Activated T-cell treated with anti-CD3 and anti-CD28 coated beads, Interleukin-2, amount 50 U/mL, for 72 hours (primary cell): ENCODE measurements around the gene FOXA3. TPM values are rescaled to one million over a fixed set of nuclear protein-coding genes. Genes with fewer than 3 reads are reported as not detected.

Source experiments
- ATAC-seq, 2 donors: fragments of 150-1000 bp; cut with Tn5 transposase; replicated peaks in 1 of 2; 2 replicates each; pipeline ENCODE4 v1.10.0; 2021; ENCODE audit warnings: moderate library complexity in 2 of 2, mild to moderate bottlenecking in 1 of 2
- DNase-seq, 2 donors: peaks; one replicate each; pipeline ENCODE4 v3.0.0; 2021 to 2022; ENCODE audit warnings: mixed read lengths in 1 of 2
- H3K27ac Mint-ChIP-seq: one replicate; pipeline ENCODE4 v1.8.0; 2022; ENCODE audit warnings: mild to moderate bottlenecking, moderate library complexity, mixed read lengths
- H3K27me3 Mint-ChIP-seq: one replicate; pipeline ENCODE4 v1.8.0; 2022; ENCODE audit warnings: low read depth, mixed read lengths
- H3K36me3 Mint-ChIP-seq, 2 donors: one replicate each; pipeline ENCODE4 v1.8.0; 2022; ENCODE audit warnings: mixed read lengths in 2 of 2, mild to moderate bottlenecking in 1 of 2; ENCODE audit not compliant: insufficient read depth in 2 of 2
- H3K4me1 Mint-ChIP-seq: one replicate; pipeline ENCODE4 v1.8.0; 2022; ENCODE audit warnings: low read depth, mixed read lengths
- H3K4me3 Mint-ChIP-seq, 2 donors: one replicate each; pipeline ENCODE4 v1.8.0; 2022; ENCODE audit warnings: mild to moderate bottlenecking in 2 of 2, mixed read lengths in 2 of 2, moderate library complexity in 2 of 2
- H3K9me3 Mint-ChIP-seq, 2 donors: one replicate each; pipeline ENCODE4 v1.8.0; 2022; ENCODE audit warnings: mixed read lengths in 2 of 2
- total RNA-seq, 2 donors: library from RNA; stranded (reverse); gene quantifications; one replicate each; pipeline ENCODE4 v1.2.3, GENCODE V29; 2022

FOXA3 gene
- 1 to 10 TPM in 1 of 2 donors, under 1 TPM in 1; 0.88 to 1.6 TPM for total RNA-seq

DNA sequence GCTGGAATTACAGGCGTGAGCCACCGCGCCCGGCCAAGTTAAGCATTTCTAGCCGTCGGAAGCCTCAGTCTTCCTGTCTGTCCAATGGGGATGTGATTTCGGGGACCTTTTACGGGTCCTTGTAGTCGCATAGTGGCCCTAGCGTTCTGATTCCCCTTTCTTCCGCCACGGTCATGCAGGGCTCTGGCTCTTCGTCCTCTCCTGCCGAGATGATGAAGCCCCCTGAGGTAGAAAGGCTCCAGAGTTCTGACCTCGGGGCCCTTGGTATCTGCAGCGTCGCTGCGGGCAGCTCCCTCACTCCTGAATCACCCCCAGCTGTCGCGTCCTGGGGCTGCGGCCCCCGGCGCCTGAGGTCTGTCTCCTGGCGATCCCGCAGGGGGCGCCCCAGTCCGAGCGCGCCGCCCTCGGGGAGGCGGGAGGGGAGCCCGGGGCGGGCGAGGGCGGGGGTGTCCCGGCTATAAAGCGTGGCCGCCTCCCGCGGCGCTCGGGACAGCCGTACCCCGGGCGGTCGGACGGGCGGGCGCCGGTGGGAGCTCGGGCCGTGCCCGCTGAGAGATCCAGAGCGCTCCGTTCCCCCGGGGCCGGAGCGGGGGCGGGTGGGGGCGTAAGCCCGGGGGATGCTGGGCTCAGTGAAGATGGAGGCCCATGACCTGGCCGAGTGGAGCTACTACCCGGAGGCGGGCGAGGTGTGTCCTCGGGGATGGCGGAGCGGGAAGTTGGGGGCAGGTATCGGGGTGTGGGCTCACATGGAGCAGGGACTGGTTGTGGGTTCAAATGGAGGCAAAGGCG is at the start of gene FOXA3:
FOXA3 (plus strand) TSS at position 487 of the 789 bp plus-strand sequence; CDS start at position 618, 131 bp downstream.
- H3K4me3 Mint-ChIP-seq, result peak within 1 kb of the TSS; percentile 95 to 99
- DNase-seq (peak; percentile 79 to 84), ATAC-seq (peak; percentile 56 to 61)
- peaks cover 42% of the 10 kb centered on the region for H3K4me1 Mint-ChIP-seq
- peak within 1 kb of the TSS; percentile 90 for H3K27ac Mint-ChIP-seq
- H3K27me3 Mint-ChIP-seq, result peaks cover 25% of the 10 kb centered on the region
- no peaks in the 10 kb centered on the region for H3K9me3 Mint-ChIP-seq
- H3K36me3 Mint-ChIP-seq, result peaks cover 8 to 16% of the 10 kb centered on the region in 2 donors

DNA sequence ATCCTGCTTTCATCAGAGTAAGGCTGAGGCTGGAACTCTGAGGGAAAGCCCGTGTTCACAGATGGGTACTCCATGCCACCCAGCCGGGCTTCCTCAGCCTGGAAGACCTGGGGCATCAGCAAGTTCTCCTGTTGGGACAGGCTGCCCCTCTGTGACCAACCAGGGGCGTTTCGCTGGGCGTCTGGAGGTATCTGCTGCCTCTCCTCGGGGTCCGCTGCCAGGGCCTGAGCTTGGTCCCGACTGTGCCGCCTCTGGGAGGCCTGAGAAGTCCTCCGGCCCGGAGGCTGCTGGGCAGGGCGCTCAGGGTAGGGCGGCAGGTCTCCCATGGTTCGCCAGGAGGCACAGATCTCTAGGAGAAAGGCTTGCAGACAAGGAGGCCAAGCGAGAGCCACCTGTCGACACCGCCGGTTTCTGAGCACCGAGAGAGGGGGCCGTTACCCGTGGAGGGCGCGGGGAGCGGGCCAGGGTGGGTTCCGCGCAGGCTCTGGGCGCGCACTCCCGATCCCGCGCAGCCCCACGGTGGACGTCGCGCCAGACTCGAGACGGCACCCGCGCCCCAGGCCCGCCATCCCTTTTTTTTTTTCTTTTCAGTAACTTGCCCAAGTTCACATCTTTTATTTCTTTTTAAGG is 49.2 kb upstream of the FOXA3 start, which contains the start of gene RSPH6A:
RSPH6A (minus strand) TSS at position 458 of the 630 bp plus-strand sequence; CDS start at position 326, 132 bp downstream.
- Mint-ChIP-seq H3K27ac (no peak within 1 kb of the TSS), H3K9me3 (no peaks in the 10 kb centered on the region), H3K36me3 (no peaks in the 10 kb centered on the region), H3K4me3 (no peak within 1 kb of the TSS), H3K27me3 (no peaks in the 10 kb centered on the region), H3K4me1 (peaks cover 6% of the 10 kb centered on the region)
- no peak for DNase-seq
- ATAC-seq, result no peak

DNA sequence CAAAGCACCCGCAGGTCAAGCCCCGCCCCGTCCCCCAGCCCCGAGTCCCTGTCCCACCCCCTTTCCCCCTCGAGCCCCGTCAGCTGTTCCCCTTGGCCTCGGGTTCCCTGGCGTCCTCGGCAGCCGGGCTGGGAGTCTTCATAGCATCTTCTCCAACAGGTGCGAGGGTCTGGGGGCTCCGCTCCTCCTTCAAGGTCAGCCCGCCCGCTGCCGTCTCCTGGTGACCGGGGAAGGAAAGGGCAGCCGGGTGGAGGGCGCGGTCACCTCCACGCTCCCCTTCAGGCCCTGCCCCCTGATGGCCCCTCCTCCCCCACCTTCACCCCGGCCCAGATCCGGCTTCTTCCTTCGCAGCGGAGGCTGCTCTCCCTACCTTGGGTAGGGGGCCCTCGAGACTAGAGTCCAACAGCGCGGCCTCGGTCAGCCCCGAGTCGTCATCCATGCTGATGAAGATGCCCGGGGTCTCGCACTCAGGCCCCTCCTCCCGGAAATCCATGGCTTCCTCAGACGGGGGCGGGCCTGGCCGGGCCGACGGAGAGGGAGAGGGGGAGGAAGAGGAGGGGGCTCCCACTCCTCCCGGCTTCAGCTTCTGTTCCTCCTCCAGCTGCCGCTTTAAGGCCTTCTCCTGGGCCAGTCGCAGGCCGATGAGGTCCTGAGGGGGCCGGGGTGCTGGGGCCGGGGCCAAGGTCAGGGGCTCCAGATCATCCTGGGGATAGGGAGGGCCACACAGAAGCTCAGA is 48.5 kb upstream of the FOXA3 start:
- Mint-ChIP-seq H3K4me1 (peaks cover 6% of the 10 kb centered on the region), H3K27me3 (no peaks in the 10 kb centered on the region), H3K9me3 (no peaks in the 10 kb centered on the region), H3K27ac (no peak overlapping the region), H3K4me3 (no peak overlapping the region), H3K36me3 (no peaks in the 10 kb centered on the region)
- no peak for ATAC-seq
- no peak for DNase-seq

DNA sequence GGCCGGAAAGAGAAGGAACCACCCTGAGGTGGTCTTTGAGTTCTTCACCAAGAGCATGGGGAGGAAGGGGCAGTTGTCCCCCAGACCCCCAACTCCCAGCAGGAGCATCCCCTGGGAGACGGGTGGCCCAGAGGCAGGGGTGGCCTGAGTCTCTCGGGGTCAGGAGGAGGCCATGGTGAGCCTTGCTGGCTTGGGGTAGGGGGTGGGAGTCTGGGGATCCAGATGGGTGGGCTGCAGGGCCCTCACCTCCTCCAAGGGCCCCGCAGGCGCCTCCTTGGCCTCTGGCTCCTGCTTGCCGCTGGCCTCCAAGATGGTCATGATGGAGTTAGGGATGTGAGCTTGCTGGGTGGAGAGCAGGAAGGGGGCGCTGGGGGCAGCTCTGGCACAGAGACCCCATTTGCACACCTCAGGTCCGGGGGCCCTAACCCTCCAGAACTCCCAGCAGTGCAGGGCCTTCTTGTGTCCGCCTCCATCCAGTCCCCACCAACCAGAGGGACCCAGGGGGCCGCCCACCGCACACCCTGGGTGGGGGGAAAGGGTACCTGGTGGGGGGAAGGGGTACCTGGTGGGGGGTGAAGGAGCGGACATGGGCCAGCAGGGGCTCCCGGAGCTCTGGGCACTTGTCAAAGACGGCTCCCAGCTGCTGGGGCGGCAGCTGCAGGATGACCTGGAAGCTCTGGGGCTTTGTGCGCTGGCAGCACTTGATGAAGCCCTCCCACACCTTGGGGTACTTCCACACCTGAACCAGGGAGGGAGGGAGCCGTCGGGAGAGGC is 47.7 kb upstream of the FOXA3 start:
- H3K4me1 Mint-ChIP-seq, result peaks cover 6% of the 10 kb centered on the region
- no peaks in the 10 kb centered on the region for H3K27me3 Mint-ChIP-seq
- H3K9me3 Mint-ChIP-seq, result no peaks in the 10 kb centered on the region
- no peak overlapping the region for H3K27ac Mint-ChIP-seq
- H3K36me3 Mint-ChIP-seq, result no peaks in the 10 kb centered on the region
- ATAC-seq (no peak), DNase-seq (no peak)
- no peak overlapping the region for H3K4me3 Mint-ChIP-seq

DNA sequence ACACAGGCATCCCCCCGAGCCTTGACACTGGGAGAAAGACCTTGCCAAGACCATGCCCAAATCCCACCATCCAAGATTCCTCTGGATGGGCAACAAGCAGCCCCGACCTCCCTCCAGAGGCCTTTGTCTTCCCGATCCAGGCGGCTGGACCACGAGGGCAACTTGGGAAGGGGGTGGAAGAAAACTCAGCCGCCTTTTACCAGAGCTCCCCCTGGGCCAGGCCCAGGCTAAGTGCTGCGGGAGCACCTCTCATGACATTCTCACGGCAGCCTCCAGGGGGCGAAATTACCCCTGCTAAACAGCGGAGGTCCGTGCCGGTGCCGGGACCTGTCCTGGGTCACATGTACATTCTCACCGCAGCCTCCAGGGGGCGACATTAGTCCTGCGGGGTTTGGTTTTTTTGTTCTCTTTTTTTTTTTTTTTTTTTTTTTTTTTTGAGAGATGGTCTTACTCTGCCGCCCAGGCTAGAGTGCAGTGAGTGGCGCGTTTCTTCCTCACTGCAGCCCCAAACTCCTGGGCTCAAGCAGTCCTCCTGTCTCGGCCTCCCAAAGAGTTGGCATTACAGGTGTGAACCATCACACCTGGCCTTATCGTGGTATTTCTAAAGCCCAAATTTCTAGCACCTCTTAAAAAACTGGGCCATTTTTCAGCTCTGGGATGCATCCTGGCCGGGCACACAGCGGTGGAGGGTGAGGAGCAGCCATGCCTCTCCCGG is 47.0 kb upstream of the FOXA3 start:
- Mint-ChIP-seq H3K4me1 (peaks cover 6% of the 10 kb centered on the region), H3K9me3 (no peaks in the 10 kb centered on the region), H3K36me3 (no peaks in the 10 kb centered on the region), H3K4me3 (no peak overlapping the region), H3K27me3 (no peaks in the 10 kb centered on the region), H3K27ac (peak overlapping the region; percentile 46)
- DNase-seq, result peak; percentile 97
- ATAC-seq, result peak; percentile 95

DNA sequence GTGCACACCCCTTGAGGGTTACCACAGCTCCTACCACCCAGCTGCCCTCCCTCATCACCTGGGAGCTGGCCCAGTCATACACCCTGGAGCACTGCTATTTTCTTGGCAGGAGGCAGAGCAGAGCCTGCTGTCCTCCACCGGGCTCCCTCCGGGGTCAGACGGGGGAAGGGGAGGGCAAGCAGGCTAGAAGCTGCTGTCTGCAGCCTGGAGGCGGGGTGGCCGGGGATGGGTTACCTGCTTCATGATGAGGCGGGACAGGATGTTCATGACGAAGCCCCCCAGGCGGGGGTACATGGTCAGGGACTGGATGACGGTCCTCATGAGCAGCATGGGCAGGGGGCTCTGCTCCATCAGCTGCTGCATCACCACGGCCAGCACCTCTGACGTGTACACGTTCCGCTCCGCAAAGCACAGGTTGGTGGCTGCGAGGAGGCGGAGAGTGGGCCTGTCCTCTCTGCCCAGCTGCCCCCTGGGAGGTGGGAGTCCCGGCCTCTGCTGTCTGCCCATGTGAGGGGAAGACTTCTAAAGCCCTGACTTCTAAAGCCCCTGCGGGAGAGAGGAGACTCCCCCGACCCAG is 46.3 kb upstream of the FOXA3 start:
- no peaks in the 10 kb centered on the region for H3K36me3 Mint-ChIP-seq
- DNase-seq, result no peak
- no peaks in the 10 kb centered on the region for H3K27me3 Mint-ChIP-seq
- H3K4me1 Mint-ChIP-seq, result peaks cover 6% of the 10 kb centered on the region
- no peaks in the 10 kb centered on the region for H3K9me3 Mint-ChIP-seq
- peak; percentile 5 to 8 for ATAC-seq
- no peak overlapping the region for H3K4me3 Mint-ChIP-seq
- H3K27ac Mint-ChIP-seq, result no peak overlapping the region

DNA sequence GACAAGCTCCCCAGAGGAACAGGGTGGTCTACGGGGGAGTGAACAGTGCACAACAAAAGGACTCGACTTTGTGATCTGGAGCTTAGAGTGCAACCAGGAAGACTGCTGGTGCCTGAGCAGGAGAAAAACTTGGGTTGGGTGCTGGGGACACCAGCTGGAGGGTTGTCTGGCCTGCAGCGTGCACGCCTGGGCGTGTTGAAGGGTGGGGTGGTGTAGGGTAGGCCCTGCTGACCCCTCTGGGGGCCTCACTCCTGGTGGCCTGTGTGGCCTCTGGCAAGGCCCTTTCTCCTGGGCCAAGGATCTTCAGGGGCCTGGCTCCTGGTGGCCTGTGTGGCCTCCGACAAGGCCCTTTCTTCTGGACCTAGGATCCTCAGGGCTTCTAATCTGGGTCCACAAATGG is 44.4 kb upstream of the FOXA3 start:
- peaks cover 3 to 7% of the 10 kb centered on the region in 2 donors for H3K36me3 Mint-ChIP-seq
- H3K9me3 Mint-ChIP-seq, result no peaks in the 10 kb centered on the region
- ATAC-seq, result no peak
- peaks cover 6% of the 10 kb centered on the region for H3K4me1 Mint-ChIP-seq
- no peaks in the 10 kb centered on the region for H3K27me3 Mint-ChIP-seq
- no peak for DNase-seq
- H3K4me3 Mint-ChIP-seq, result no peak overlapping the region
- H3K27ac Mint-ChIP-seq, result no peak overlapping the region

DNA sequence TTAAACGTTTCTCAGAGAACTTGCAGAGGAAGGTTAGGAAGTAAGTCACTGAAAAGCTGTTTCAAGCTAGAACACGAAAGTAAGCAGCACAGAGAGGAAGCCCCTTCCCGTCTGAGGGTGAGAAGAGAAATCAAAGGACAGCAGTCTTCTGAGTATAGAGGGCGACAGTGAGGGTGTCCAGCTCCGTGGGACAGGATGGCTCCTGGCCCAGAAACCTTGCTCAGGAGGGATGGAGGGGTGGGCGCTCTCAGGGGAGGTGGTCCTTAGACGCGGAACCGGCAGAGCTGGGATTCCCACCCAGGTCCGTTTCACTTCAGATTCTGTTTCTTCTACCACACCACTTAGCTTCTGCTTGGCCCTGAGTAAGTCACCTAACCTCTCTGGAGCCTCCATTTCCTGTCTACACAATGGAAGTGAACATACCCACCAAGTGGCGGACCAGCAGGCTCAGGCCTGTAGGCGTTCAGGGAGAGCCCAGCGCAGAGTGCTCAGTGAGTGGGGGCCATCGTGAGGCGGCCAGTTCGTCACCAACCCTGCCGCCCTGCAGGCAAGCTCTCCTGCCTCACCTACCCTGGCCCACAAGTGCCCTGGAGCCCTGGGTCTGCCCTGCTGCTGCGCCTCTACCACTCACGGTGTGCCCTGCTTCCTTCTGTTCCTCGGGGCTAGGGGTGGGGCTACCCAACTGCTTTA is 43.6 kb upstream of the FOXA3 start:
- Mint-ChIP-seq H3K4me1 (peaks cover 6% of the 10 kb centered on the region), H3K36me3 (peaks cover 3 to 9% of the 10 kb centered on the region in 2 donors), H3K27ac (no peak overlapping the region), H3K27me3 (no peaks in the 10 kb centered on the region), H3K4me3 (no peak overlapping the region), H3K9me3 (no peaks in the 10 kb centered on the region)
- no peak for DNase-seq
- ATAC-seq, result no peak

DNA sequence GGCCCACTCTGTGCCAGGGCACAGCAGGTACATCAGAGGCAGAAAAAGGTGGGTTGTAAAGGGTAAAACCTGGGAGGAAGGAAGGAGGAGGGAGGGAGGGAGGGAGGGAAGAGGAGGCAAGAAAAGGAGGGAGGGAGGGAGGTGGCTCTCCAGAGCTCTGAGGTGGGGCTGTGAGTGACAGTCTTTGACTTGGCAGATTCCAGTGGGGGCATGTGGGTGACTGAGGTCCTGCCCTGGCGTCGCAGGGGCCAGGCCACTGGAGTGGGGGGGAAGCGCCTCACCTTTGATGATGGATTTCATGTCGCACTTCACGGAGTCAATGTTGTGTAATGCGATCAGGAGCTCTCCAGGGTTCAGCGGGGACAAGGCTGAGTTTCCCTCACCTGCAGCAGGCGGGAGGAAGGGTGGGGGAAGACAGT is 43.0 kb upstream of the FOXA3 start:
- H3K27me3 Mint-ChIP-seq, result no peaks in the 10 kb centered on the region
- H3K9me3 Mint-ChIP-seq, result no peaks in the 10 kb centered on the region
- no peak for ATAC-seq
- peaks cover 6% of the 10 kb centered on the region for H3K4me1 Mint-ChIP-seq
- DNase-seq, result no peak
- H3K27ac Mint-ChIP-seq, result no peak overlapping the region
- no peak overlapping the region for H3K4me3 Mint-ChIP-seq
- peaks cover 3 to 11% of the 10 kb centered on the region in 2 donors for H3K36me3 Mint-ChIP-seq

DNA sequence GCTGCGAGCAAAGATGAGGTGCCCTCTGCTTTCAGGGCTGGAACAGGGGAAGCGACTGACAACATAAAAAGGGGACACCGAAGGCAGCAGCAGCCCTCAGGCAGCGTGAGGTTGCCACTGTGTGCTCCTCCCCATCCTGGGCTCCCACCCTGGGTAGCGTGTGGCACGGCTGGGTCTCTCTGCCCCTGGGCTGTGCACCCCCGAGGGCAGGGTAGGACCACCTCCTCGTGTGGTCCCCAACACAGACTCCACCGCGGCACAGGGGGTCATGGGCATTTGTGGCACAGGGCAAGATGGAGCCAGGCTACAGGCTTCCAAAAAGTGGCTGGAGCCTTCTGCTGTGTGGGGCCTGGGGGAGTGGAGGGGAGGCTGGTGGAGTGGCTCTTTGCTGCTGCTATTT is 42.6 kb upstream of the FOXA3 start:
- no peak for ATAC-seq

DNA sequence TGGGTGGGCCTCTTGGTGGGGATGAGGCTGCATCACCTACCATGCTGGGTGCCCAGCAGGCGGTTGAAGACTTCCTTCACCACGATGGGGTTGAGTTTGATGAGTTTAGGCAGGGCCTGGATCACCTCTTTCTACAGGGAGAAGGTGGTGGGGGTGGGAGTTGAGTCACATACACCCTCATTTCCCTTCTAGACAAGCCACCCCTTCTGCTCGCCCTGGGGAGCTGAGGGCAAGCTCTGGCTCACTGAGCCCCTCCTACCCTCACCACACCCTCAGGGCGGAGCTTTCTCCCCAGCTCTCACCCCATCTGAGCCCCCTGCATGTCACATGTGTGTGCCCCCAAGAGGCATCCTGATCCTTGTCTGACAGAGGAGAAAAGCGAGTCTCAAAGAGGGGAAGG is 41.4 kb upstream of the FOXA3 start:
- Mint-ChIP-seq H3K27ac (no peak overlapping the region), H3K9me3 (no peaks in the 10 kb centered on the region), H3K4me3 (no peak overlapping the region), H3K27me3 (no peaks in the 10 kb centered on the region), H3K4me1 (peaks cover 4% of the 10 kb centered on the region), H3K36me3 (peaks cover 3 to 11% of the 10 kb centered on the region in 2 donors)
- DNase-seq, result no peak
- no peak for ATAC-seq

More for the DNA sequence above, 42.6 kb upstream of the FOXA3 start:
- no peak overlapping the region for H3K4me3 Mint-ChIP-seq
- peaks cover 3 to 11% of the 10 kb centered on the region in 2 donors for H3K36me3 Mint-ChIP-seq
- no peaks in the 10 kb centered on the region for H3K27me3 Mint-ChIP-seq
- H3K4me1 Mint-ChIP-seq, result peaks cover 6% of the 10 kb centered on the region
- no peak for DNase-seq
- no peaks in the 10 kb centered on the region for H3K9me3 Mint-ChIP-seq
- H3K27ac Mint-ChIP-seq, result no peak overlapping the region
